Stimulated activated CD4-positive, alpha-beta T cell treated with anti-CD3 and anti-CD28 coated beads, Interleukin-1b, Interleukin-23, amount 100 ng/mL, for 4 hours (primary cell): ENCODE results near the gene ACE2.

ENCODE experiments used
- DNase-seq, 2 donors: peaks; one replicate each; pipeline ENCODE4 v3.0.0-alpha.2; 2020; ENCODE audit warnings: low read depth in 2 of 2

ACE2 gene

DNA sequence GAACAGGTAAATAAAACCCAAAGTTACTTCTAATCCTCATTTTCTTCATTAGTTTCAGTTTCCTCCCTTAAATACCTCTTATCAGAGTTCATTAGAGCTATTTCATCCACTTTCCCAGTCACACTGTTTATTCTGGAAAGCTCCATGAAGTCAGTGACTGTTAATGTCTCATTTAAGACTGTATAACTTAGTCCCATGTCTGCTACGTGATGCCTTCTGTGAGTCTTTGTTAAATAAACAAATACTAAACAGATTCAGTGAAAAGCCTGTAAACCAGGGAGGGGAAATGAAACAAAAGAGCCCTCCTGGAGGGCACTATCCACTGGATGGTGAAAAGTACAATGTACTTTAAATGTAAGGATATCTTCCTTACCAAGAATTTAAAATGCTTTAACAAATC, 24.7 kb downstream of the ACE2 start:
- no peak for DNase-seq

- no peak for DNase-seq
These were observed 26.7 kb downstream of the ACE2 start for GRCh38 chrX:15574017-15574416.

- DNase-seq: no peak
These were observed 30.6 kb downstream of the ACE2 start for GRCh38 chrX:15570145-15570544.

DNA sequence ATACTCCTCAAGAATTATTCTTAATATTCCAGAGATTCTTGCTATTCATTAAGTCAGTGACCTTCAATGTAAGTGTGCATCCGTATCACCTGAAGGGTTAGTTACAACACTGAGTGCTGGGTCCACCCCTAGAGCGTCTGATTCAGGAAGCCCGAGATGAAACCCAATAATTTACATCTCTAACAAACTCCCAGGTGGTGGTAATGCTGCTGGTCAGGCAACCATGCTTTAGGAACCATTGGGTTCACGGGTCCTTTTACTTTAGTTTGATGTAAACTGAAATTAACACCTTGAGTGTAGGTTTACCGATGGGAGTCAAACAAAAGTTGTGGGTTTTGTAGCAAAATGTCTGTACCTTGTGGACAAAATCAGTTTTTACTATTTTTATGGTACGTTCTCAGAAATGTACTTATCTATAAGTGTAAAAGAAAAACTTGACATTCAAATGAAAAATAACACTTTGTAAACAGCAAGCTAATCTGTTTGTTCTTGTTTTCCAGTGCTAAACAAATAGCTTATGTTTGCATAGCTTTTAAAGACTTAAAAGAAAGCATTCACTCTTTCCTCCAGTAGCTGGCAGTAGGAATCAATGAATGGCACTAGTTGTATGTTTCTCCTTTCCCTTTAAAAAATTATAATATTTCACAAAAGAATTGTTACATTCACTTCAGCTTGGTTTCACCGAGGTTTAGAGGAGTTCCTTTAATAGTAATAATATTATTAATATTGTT, 32.7 kb downstream of the ACE2 start:
- no peak for DNase-seq

- no peak for DNase-seq
These were observed 33.5 kb downstream of the ACE2 start for GRCh38 chrX:15567267-15567666.

- DNase-seq: no peak
These were observed 34.5 kb downstream of the ACE2 start for GRCh38 chrX:15566244-15566643.

GRCh38 chrX:15564981-15565579, 35.7 kb downstream of the ACE2 start:
- peak in 1 of 2 donors; percentile 2 for DNase-seq

DNA sequence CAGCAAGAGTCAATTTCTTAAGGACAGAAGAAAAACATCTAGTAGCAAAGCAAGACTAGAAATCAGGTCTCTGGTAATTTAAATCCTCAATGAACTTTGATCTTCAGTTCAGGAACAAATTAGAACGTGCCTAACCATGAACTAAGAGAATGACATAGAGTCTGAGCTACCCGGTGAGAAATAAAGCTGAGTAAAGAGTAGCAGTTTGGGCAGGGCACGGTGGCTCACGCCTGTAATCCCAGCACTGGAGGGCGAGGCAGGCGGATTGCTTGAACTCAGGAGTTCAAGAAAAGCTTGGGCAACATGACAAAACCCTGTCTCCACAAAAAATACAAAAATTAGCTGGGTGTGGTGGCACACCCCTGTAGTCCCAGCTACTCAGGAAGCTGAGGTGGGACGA, 37.7 kb downstream of the ACE2 start:
- no peak for DNase-seq

GRCh38 chrX:15560924-15561323, 39.8 kb downstream of the ACE2 start:
- no peak for DNase-seq

DNA sequence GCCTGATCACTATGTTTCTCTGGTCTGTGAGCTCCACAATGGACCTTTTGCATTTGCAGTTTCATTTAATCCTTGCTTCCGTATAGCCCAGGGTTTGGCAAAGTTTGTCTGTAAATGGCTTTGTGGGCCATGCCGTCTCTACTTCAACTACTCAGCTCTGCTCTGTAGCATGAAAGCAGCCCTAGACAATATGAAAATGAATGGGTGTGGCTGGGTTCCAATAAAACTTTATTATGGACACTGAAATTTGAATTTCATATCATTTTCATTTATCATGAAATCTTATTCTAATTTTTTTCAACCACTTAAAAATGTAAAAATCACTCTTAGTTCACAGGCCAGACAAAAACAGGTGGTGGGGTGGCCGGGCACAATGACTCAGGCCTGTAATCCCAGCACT, 41.5 kb downstream of the ACE2 start:
- no peak for DNase-seq

DNA sequence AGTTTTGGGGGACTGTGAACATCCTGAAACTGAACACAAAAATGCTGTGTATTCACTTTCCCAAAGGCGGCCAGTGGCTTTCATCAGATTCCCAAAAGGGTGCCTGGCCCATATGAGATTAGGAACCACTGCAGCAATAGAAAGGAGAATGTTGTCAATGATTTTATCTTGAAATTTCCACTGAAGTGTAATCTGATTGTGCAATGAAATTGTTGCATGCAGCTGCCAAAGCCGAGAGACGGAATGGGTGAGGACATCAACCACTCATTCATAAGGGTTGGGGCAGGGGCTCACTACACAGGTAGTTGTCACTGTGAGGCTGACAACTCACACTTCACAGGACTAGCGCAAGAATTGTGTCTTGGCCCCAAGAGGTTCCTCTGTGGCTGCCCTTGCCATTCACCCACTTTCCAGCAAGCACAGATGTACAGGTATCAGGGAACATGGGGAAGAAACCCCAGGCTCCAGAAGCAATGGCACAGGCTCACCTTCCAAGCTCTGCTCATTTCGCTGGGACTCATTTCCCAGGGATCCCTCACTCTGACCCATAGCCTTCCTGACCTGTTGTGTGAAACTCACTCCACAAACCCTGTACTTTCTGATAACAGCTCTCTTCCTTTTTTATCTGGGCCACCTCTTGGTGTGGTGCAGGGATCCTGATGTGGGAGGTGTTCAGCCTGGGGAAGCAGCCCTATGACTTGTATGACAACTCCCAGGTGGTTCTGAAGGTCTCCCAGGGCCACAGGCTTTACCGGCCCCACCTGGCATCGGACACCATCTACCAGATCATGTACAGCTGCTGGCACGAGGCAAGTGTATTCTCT, 51.4 kb downstream of the ACE2 start:
- no peak for DNase-seq

GRCh38 chrX:15547356-15547755, 53.4 kb downstream of the ACE2 start:
- no peak for DNase-seq

- DNase-seq: no peak
These were observed 54.0 kb downstream of the ACE2 start for GRCh38 chrX:15546745-15547144.

GRCh38 chrX:15530318-15530717, 70.4 kb downstream of the ACE2 start:
- DNase-seq: no peak

DNA sequence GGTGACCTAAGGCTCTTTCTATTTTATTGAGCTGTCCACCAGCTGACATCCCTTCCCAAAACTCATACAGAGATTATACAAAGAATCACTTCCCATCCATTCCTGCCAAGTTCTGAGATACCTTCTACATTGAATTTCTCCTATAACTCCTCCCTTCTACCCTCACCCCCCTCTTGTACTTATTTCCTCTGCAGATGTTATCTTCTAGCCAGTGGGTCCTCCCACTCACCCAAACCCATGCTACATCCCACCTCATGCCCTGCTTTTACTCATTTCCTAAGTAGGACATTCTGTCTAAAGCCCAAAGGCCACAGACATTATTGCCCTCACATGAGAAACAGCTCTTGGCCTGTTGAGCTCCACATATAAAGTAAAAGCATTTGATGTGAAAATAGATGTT, 71.6 kb downstream of the ACE2 start:
- DNase-seq: no peak

DNA sequence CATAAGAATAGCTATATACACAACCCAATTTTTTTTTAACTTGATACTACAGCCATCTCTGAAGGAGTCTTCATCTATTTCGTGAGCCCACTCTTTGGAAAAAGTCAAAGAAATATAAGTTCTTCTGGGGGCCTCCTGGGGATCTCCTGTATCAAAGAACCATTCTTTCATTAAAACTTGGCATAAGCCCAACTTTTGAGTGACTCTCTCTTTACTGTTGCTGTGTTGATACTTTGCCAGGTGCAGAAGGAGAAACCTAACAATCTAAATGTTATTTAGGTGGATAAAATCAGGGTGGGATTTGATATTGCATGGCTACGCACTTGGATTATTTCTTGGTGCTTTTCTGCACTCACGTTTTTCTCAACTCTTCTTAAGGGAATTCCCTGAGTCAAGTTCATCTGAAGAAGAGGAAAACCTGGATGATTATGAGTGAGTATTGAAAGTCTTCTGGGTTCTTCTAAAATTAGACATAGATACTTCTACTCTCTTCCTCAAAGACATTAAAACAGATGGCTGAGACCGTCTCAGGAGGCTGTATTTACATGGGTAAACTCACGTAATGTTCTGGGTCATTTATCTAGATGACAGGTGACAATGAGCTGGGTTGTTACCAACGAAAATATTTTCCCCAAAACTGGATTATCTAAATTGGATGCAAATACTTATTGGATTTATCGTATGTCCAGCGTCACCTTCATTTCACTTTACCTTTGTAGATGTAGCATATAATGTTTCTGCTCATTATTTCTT, 74.9 kb downstream of the ACE2 start:
- DNase-seq: no peak

- no peak for DNase-seq
These were observed 76.3 kb downstream of the ACE2 start for GRCh38 chrX:15524417-15524816.

GRCh38 chrX:15523088-15523487, 77.7 kb downstream of the ACE2 start:
- DNase-seq: no peak

DNA sequence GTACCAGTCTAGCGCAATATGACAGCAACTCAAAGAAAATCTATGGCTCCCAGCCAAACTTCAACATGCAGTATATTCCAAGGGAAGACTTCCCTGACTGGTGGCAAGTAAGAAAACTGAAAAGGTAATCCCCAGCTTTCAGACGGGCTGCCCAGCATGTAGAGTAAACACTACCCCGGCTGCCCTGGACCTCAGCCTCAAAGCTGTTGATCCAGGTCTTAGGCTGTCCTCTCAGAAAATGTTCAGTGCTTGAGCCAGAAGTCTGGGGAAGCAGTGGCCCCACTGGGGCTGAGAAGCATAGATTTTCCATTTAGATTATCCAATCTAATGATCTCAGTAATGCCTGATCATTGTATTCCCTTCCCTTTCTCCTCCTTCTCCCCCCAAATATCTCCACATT, 78.3 kb downstream of the ACE2 start:
- DNase-seq: no peak

GRCh38 chrX:15515931-15516330, 84.8 kb downstream of the ACE2 start:
- no peak for DNase-seq

GRCh38 chrX:15514279-15514678, 86.5 kb downstream of the ACE2 start:
- DNase-seq: no peak

- DNase-seq: no peak
These were observed 88.3 kb downstream of the ACE2 start for GRCh38 chrX:15512401-15512965.
